PC-3 (cell line): ENCODE data around the gene NPY4R2.
"Not testable (repeated sequence)": the region's sequence is repeated elsewhere in the genome, so short reads cannot be mapped to it uniquely, and the experiment has no call there.

Source experiments
- CTCF ChIP-seq: fragments of 300-600 bp; sonication (generic); conservative IDR thresholded peaks from 2 replicates; pipeline ENCODE4 v1.5.1; 2017; ENCODE audit warnings: antibody characterized with exemption, low read depth, mild to moderate bottlenecking, low read length
- EZH2 ChIP-seq: fragments of 300-600 bp; sonication (generic); IDR thresholded peaks from one replicate; pipeline ENCODE4 v1.6.1; 2017; ENCODE audit warnings: antibody characterized with exemption, mild to moderate bottlenecking, low read length; ENCODE audit not compliant: unreplicated experiment

GRCh38 chr10:47872236-47872635, 46.2 kb upstream of the NPY4R2 start:
- TF ChIP-seq CTCF, EZH2: not testable (repeated sequence)
